HG03432 (cell line): ENCODE measurements around the gene SRGAP1.

Source experiments
- ATAC-seq: cut with Tn5 transposase; IDR thresholded peaks from one replicate; pipeline ENCODE4 v1.9.1; 2021; ENCODE audit warnings: mild to moderate bottlenecking, moderate library complexity; ENCODE audit not compliant: unreplicated experiment

Gene SRGAP1

DNA sequence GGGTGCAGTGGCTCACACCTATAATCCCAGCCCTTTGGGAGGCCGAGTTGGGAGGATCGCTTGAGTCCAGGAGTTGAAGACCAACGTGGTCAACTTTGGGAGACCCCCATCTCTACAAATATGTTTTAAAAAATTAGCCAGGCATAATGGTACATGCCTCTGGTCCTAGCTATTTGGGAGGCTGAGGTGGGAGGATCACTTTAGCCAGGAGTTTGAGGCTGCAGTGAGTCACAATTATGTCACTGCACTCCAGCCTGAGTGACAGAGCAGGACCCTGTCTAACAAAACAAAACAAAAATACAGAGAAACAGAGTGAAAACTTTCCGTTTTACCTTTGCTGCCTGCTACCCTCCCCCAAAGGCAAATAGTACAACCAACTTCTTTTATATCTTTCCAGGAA lies 60.2 kb downstream of the SRGAP1 start:
- ATAC-seq, result no peak

DNA sequence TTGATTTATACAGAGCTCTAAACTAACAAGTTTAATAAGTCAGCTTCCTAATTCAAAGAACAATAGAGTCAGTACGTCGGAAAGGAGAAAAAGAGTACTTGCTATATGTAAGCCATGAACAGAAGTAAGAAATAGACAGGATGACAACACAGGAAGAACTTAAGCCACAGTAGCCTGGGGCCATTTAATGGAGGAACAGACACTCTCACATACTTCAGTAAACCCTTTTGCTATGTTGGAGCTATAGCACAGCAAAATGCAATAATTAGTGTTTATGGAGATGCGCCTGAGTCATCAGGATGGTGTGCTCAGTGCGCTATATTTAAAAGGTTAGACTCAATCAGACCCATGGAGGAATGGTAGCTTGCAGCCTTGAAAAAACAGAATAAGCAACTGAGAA lies 61.0 kb downstream of the SRGAP1 start:
- ATAC-seq, result no peak

DNA sequence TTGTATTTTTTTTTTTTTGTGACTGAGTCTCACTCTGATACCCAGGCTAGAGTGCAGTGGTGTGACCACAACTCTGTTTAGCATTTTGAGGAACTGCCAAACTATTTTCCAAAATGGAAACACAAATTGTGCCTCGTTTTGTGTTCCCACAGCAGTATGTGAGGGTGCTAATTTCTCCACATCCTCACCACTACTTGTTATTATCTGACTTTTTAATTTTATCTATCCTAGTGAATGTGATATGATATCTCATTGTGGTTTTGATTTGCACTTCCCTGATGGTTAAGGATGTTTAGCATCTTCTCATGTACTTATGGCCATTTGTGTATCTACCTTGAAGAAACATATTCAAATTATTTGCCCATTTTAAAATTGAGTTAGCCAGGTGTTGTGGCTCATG lies 62.4 kb downstream of the SRGAP1 start:
- no peak for ATAC-seq

DNA sequence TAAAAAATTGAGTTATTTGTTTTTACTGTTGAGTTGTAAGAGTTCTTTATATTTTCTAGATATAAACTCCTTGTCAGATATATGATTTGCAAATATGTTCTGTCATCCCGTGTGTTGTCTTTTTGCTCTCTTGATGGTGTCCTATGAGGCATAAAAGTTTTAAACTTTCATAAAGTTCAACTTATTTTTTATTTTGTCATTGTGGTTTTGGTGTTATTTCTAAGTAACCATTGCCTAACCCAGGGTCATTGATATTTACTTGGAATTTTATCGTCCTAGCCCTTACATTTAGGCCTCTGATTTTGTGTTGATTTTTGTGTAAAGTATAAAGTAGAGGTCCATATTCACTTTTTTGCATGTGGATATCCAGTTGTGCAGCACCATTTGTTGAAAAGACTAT lies 63.1 kb downstream of the SRGAP1 start:
- ATAC-seq, result no peak

DNA sequence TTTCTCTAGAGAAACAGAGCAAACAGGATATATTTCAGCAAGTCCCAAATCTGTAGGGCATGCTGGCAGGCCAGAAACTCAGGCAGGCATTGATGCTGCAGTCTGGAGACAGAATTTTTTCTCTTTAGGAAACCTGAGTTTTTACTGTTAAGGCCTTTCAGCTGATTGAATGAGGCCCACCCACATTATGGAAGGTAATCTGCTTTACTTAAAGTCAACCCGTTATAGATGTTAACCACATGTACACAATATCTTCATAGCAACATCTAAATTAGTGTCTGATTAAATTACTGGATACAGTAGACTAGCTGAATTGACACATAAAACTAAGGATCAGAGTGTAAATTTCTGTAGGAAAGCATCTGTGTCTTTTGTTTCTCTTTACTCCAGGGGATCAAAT lies 65.2 kb downstream of the SRGAP1 start:
- ATAC-seq, result no peak

- ATAC-seq, result no peak
Measured at GRCh38 chr12:63911341-63911740, 66.8 kb downstream of the SRGAP1 start.

DNA sequence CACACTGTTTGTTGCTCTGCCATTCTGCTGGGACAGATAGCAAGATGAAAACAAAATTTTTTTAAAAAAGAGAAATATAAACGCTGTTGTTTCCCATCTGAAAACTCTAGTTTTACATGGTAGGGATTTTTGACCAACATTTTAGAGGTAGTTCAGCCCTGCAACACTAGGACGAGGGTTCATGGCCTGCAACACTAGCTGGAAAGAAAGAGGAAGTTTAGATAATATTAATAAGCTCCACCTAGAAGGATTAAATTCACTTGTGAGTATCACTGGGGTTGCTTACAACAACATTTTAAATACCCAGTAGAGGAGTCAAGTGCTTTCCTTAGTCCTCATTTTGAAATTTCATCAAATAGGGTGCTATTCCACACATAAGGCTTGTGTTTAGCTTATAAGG lies 68.2 kb downstream of the SRGAP1 start:
- no peak for ATAC-seq

GRCh38 chr12:63913929-63914328 lies 69.4 kb downstream of the SRGAP1 start:
- no peak for ATAC-seq

GRCh38 chr12:63915105-63915800 lies 70.8 kb downstream of the SRGAP1 start:
- ATAC-seq, result no peak

GRCh38 chr12:63916561-63917476 lies 72.3 kb downstream of the SRGAP1 start:
- no peak for ATAC-seq

DNA sequence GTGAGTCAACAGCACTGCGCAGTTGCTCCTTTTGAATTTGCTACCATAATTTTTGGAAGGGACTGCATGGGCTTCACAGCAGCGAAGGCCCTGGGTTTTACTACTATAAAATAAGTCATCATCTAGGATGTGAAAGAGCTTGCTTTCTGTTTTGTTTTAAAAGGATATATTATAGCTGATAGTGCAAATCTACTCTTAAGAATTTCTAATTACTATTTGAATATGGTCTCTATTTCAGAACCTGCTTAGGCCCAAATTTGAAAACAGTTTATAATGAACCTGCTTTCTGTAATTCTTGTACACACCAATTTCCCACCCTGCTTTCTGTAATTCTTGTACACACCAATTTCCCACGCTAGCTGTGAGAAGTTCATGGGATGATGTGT lies 73.0 kb downstream of the SRGAP1 start:
- ATAC-seq, result no peak

- peak; percentile 93 for ATAC-seq
Measured at GRCh38 chr12:63917864-63918799, 73.6 kb downstream of the SRGAP1 start.

- ATAC-seq, result no peak
Measured at GRCh38 chr12:63918800-63919300, 74.3 kb downstream of the SRGAP1 start.

- no peak for ATAC-seq
Measured at GRCh38 chr12:63919756-63920155, 75.3 kb downstream of the SRGAP1 start.

DNA sequence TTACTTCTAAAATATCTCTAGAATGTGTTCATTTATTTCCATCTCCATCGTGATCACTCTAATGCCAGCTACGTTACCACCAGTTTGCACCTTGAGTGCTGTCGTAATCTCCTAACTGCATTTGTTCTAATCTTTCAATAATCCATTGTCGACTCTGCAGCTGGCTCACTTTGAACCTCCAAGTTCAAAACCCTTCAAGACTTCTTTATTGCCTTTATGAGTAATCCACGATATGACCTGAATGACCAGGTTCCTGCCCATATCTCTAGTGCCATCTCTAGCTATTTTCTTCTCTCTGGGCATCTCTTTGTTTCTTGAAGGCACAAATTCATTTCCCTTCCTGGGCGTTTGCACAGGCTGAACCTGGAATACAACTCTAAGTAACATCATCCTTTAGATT lies 76.7 kb downstream of the SRGAP1 start:
- ATAC-seq, result no peak

DNA sequence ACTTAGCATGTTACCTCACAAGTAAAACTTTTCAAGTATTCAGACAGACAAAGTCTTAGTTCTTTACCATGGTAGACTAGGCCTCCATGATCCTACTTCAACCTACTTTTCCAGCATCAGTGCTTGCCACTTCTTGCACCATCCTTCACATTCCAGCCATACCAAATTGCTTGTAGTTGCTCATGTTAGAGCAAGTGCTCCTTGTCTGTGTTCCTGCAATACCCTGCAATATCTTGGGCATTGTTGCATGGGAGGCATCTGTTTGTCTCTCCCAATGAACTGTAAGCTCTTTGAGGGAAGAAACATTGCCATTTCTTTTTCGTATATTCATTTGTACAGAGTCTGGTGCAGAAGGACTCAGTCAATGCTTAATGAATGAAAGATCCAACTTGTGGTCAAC lies 78.0 kb downstream of the SRGAP1 start:
- ATAC-seq, result no peak

DNA sequence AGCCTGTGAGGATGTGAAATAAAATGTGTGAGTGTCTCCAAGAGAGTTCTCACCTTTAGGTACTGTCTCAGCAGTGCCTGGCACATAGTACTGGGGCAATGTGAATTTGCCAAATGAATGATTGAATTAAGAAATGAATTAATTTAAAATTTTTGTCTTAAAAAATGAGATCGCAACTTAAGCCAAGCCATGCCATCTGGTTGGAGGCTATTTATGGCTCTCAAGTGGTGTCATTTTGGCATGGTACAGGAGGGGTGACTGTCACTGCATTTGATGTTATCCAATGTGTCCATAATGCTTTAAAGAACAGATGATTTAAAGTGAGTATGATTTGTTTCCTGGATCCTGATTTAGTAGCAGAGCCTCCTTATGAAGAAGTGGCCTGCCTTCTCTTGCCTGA lies 80.3 kb downstream of the SRGAP1 start:
- ATAC-seq, result no peak

- ATAC-seq, result no peak
Measured at GRCh38 chr12:63927511-63927910, 83.0 kb downstream of the SRGAP1 start.

GRCh38 chr12:63928305-63928704 lies 83.8 kb downstream of the SRGAP1 start:
- ATAC-seq, result peak; percentile 58

DNA sequence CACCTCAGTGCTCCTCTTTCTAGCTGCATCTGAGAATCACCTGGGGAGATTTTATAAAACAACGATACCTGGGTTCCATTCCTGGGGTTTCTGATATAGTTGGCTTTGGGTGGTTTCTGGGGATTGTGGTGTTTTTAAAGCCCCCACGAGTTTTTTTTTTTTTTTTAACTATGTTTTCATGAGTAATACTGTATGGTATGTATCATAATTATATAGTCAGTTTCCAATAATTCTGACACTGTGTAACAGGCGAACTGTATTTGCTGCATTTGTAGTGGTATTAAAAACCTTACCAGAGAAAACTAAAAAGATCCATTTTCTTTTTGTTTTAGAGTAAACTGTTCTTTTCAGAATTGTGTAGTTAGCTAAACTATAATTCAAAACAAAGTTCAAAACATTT lies 84.9 kb downstream of the SRGAP1 start:
- ATAC-seq, result no peak

DNA sequence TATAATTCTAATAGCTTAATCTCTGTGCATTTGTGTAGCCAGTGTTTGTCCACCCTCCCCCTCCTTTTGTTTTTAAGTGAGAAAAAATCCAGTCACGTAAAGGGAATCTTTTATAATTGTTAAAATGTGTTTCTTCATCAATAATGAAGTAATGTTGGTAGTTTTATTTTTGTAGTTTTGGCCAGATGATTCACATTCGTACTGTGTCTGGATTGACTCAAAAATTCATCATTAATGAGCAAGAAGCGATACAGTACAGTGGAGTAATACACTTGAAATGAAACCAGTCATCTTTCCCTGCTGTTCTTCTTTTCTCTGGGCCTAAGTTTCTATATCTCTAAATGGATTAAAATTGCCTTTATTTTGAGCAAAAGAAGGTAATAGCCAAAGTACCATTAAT lies 86.5 kb downstream of the SRGAP1 start:
- ATAC-seq, result no peak
